Measurements from ENCODE around the gene GNAS-AS1. TPM values are rescaled to one million over a fixed set of nuclear protein-coding genes. Genes with fewer than 3 reads are reported as not detected.

The GNAS-AS1 gene
- total and polyA plus RNA-seq, 10 of the 15 experiments (the other 5 are each of a cell fraction or from before 2014, with no cell fraction given) = 0.06 to 2.7 (median 1.2) TPM

- CTCF ChIA-PET = no interaction called here
- no TSS peak for BruUV-seq (replicated peaks)
These were observed 75.3 kb downstream of the GNAS-AS1 start for GRCh38 chr20:58775371-58775770.

GRCh38 chr20:58774667-58775263 lies 75.9 kb downstream of the GNAS-AS1 start:
- Histone ChIP-seq H3K9ac (ENCODE audit: control insufficient read depth, insufficient read depth, low read length) (no peak overlapping the region), H3K4me1 (ENCODE audit: control insufficient read depth, insufficient read depth, low read length) (no peaks in the 10 kb centered on the region), H3K79me2 (ENCODE audit: control insufficient read depth, insufficient read depth, low read length) (no peaks in the 10 kb centered on the region), H3K9me3 (replicated peaks; ENCODE audit: control insufficient read depth, insufficient read depth, low read length) (no peaks in the 10 kb centered on the region), H3K27me3 (replicated peaks in 1 of 2; ENCODE audit: control insufficient read depth in 2 of 2, insufficient read depth in 2 of 2, low read length in 1 of 2) (peaks cover 0 to 4% of the 10 kb centered on the region in 2 experiments; a peak in 2 of 4 replicates), H3K36me3 (ENCODE audit: control insufficient read depth in 2 of 2, insufficient read depth in 2 of 2, low read length in 1 of 2) (no peaks in the 10 kb centered on the region), H2AFZ (ENCODE audit: control insufficient read depth, low read depth, low read length) (no peak overlapping the region), H4K20me1 (ENCODE audit: control insufficient read depth, insufficient read depth) (no peaks in the 10 kb centered on the region), H3K4me2 (ENCODE audit: control insufficient read depth, insufficient read depth) (no peak overlapping the region), H3K4me3 (no peak overlapping the region), H3K27ac (ENCODE audit: control insufficient read depth, insufficient read depth) (no peak overlapping the region)
- BruUV-seq (replicated peaks) = no TSS peak
- ChIA-PET RAD21 (ENCODE audit: unreplicated experiment) (no interaction called here), SMC1A (ENCODE audit: uncharacterized antibody, unreplicated experiment) (no interaction called here), POLR2A (no interaction called here), CTCF (no interaction called here)
- ATAC-seq = no peak
- WGBS (ENCODE audit: insufficient coverage, insufficient replicate concordance, low lambda C conversion rate, missing lambda C conversion rate) = 10% methylated on average over 5 of the region's 5 CpGs
- in situ Hi-C loops (cut with MboI) = no loop called here
- FAIRE-seq = no peak
- intact Hi-C loops (cut with micrococcal nuclease; ENCODE audit: unreplicated experiment) = no loop called here
- no peak for DNase-seq (ENCODE audit: low read depth, low spot score)
- TF ChIP-seq SREBF1 (IDR thresholded peaks at IDR 0.05; ENCODE audit: low read length) (no peak), USF2 (IDR thresholded peaks at IDR 0.05; ENCODE audit: borderline replicate concordance, low read depth, low read length) (no peak)

More at GRCh38 chr20:58775371-58775770, 75.3 kb downstream of the GNAS-AS1 start:
- intact Hi-C loops (cut with micrococcal nuclease; ENCODE audit: unreplicated experiment) (no loop called here), in situ Hi-C loops (cut with MboI) (no loop called here)
- H3K79me2 ChIP-seq (ENCODE audit: control insufficient read depth, insufficient read depth, low read length) = no peaks in the 10 kb centered on the region
- no peak for TF ChIP-seq SIN3A (IDR thresholded peaks at IDR 0.05; ENCODE audit: low read depth, low read length)
- ATAC-seq (no peak), DNase-seq (ENCODE audit: low read depth, low spot score) (no peak), FAIRE-seq (no peak)
- POLR2A ChIA-PET = no interaction called here
- H4K20me1 ChIP-seq (ENCODE audit: control insufficient read depth, insufficient read depth) = no peaks in the 10 kb centered on the region
- H2AFZ ChIP-seq (ENCODE audit: control insufficient read depth, low read depth, low read length) = no peak overlapping the region
- H3K27me3 ChIP-seq (replicated peaks in 1 of 2; ENCODE audit: control insufficient read depth in 2 of 2, insufficient read depth in 2 of 2, low read length in 1 of 2) = peaks cover 0 to 4% of the 10 kb centered on the region in 2 experiments; a peak in 3 of 4 replicates
- H3K36me3 ChIP-seq (ENCODE audit: control insufficient read depth in 2 of 2, insufficient read depth in 2 of 2, low read length in 1 of 2) = no peaks in the 10 kb centered on the region
- no peak overlapping the region for H3K27ac ChIP-seq (ENCODE audit: control insufficient read depth, insufficient read depth)
- WGBS (ENCODE audit: insufficient coverage, insufficient replicate concordance, low lambda C conversion rate, missing lambda C conversion rate) = 32% methylated on average over 8 of the region's 8 CpGs
- SMC1A ChIA-PET (ENCODE audit: uncharacterized antibody, unreplicated experiment) = no interaction called here
- no peaks in the 10 kb centered on the region for H3K9me3 ChIP-seq (replicated peaks; ENCODE audit: control insufficient read depth, insufficient read depth, low read length)
- no peaks in the 10 kb centered on the region for H3K4me1 ChIP-seq (ENCODE audit: control insufficient read depth, insufficient read depth, low read length)
- RAD21 ChIA-PET (ENCODE audit: unreplicated experiment) = no interaction called here
- H3K4me3 ChIP-seq = no peak overlapping the region
- H3K4me2 ChIP-seq (ENCODE audit: control insufficient read depth, insufficient read depth) = no peak overlapping the region
- no peak overlapping the region for H3K9ac ChIP-seq (ENCODE audit: control insufficient read depth, insufficient read depth, low read length)
